ENCODE results near the gene ARPC5L. TPM values are rescaled to one million over a fixed set of nuclear protein-coding genes. Genes with fewer than 3 reads are reported as not detected.

The ARPC5L gene
- total RNA-seq, 4 donors from 2014 or later, result 19.8 to 29.6 (median 20.4) TPM

DNA sequence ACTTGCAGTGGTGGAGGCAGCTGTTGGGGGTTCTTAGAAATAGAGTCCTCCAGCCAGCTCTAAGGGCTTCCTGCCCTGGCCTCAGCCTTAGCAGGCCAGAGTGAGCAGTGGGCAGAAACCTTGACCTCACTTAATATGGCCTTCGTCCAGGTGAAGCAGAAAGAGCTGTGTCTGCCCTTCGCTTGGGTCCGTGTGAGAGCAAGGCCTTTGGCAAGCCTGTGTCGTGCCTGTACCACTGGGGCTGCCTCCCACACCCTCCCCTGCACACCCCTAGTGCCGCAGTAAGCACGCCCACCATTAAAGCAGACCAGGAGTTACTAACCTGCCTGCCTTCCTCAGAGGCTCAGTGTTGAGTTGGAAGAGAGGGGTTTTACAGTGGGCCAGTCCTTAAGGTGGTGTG lies 13.6 kb downstream of the ARPC5L start:
- Histone ChIP-seq H3K36me3 (peaks cover 45 to 46% of the 10 kb centered on the region in 2 donors), H3K9me3 (no peaks in the 10 kb centered on the region), H3K4me1 (peaks cover 16 to 29% of the 10 kb centered on the region in 2 donors), H3K27ac (no peak overlapping the region), H3K4me3 (replicated peaks in 1 of 3) (no peak overlapping the region), H3K27me3 (no peaks in the 10 kb centered on the region)
- no peak for DNase-seq
- no peak for TF ChIP-seq POLR2A (IDR thresholded peaks at IDR 0.05)
- TF ChIP-seq, protein P1, sequence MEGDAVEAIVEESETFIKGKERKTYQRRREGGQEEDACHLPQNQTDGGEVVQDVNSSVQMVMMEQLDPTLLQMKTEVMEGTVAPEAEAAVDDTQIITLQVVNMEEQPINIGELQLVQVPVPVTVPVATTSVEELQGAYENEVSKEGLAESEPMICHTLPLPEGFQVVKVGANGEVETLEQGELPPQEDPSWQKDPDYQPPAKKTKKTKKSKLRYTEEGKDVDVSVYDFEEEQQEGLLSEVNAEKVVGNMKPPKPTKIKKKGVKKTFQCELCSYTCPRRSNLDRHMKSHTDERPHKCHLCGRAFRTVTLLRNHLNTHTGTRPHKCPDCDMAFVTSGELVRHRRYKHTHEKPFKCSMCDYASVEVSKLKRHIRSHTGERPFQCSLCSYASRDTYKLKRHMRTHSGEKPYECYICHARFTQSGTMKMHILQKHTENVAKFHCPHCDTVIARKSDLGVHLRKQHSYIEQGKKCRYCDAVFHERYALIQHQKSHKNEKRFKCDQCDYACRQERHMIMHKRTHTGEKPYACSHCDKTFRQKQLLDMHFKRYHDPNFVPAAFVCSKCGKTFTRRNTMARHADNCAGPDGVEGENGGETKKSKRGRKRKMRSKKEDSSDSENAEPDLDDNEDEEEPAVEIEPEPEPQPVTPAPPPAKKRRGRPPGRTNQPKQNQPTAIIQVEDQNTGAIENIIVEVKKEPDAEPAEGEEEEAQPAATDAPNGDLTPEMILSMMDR (IDR thresholded peaks at IDR 0.05), result no peak
- intact Hi-C loops (cut with DNase I), result loop anchor here (10.0 kb wide), 1 partner anchor 269 kb away; the partner anchor contains the start of gene SCAI
- 98 to 100% methylated on average over 5 to 6 of the region's 6 CpGs for WGBS, 2 donors

GRCh38 chr9:124877021-124877782 lies 15.3 kb downstream of the ARPC5L start:
- H3K9me3 ChIP-seq, result no peaks in the 10 kb centered on the region
- TF ChIP-seq, protein P1 (IDR thresholded peaks at IDR 0.05), result no peak
- TF ChIP-seq POLR2A (IDR thresholded peaks at IDR 0.05), result no peak
- H3K4me1 ChIP-seq, result peaks cover 9 to 15% of the 10 kb centered on the region in 2 donors
- 89 to 90% methylated on average over 14 of the region's 14 CpGs for WGBS, 2 donors
- peaks cover 54 to 55% of the 10 kb centered on the region in 2 donors for H3K36me3 ChIP-seq
- no peak overlapping the region for H3K27ac ChIP-seq
- no peak overlapping the region for H3K4me3 ChIP-seq (replicated peaks in 1 of 3)
- no peaks in the 10 kb centered on the region for H3K27me3 ChIP-seq
- DNase-seq, result no peak
- intact Hi-C loops (cut with DNase I), result loop anchor here (10.0 kb wide), 1 partner anchor 268 kb away; the partner anchor contains the start of gene SCAI

GRCh38 chr9:124878021-124878420 lies 16.1 kb downstream of the ARPC5L start:
- WGBS, 2 donors, result 81 to 86% methylated on average over 1 of the region's 1 CpG
- DNase-seq, result no peak
- Histone ChIP-seq H3K9me3 (no peaks in the 10 kb centered on the region), H3K36me3 (peaks cover 56 to 58% of the 10 kb centered on the region in 2 donors), H3K27me3 (no peaks in the 10 kb centered on the region), H3K27ac (no peak overlapping the region), H3K4me3 (replicated peaks in 1 of 3) (no peak overlapping the region), H3K4me1 (peaks cover 1 to 7% of the 10 kb centered on the region in 2 donors)
- no peak for TF ChIP-seq POLR2A (IDR thresholded peaks at IDR 0.05)
- TF ChIP-seq, protein P1 (IDR thresholded peaks at IDR 0.05), result no peak
- intact Hi-C loops (cut with DNase I), result loop anchor here (10.0 kb wide), 1 partner anchor 267 kb away; the partner anchor contains the start of gene SCAI

GRCh38 chr9:124878518-124878917 lies 16.6 kb downstream of the ARPC5L start:
- Histone ChIP-seq H3K9me3 (no peaks in the 10 kb centered on the region), H3K36me3 (peaks cover 56 to 58% of the 10 kb centered on the region in 2 donors), H3K27me3 (no peaks in the 10 kb centered on the region), H3K27ac (no peak overlapping the region), H3K4me3 (replicated peaks in 1 of 3) (no peak overlapping the region), H3K4me1 (peaks cover 0 to 2% of the 10 kb centered on the region in 2 donors)
- intact Hi-C loops (cut with DNase I), result loop anchor here (10.0 kb wide), 1 partner anchor 266 kb away; the partner anchor contains the start of gene SCAI
- no peak for TF ChIP-seq POLR2A (IDR thresholded peaks at IDR 0.05)
- TF ChIP-seq, protein P1 (IDR thresholded peaks at IDR 0.05), result no peak
- no peak for DNase-seq
- 91% methylated on average over 6 of the region's 6 CpGs for whole genome bisulfite sequencing, 2 donors

DNA sequence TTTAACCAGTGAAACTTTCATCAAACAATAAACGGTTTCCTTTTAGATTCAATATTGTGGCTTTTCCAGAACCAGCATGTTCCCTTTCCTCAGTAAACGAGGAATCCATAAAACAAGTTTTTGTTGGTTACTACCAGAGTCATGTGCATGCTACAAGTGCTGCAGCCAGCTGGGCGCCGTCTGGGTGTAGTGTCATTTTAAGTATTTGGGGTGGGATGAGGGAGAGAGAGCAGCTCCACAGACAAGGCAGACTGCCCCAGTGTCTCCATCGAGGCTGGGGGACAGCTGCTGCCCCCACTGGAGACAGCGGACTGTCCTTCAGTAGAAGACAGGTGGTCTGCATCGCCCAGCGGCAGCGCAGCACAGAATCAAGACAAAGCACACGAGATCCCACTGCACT lies 17.3 kb downstream of the ARPC5L start:
- 85 to 89% methylated on average over 10 of the region's 10 CpGs for WGBS, 2 donors
- no peaks in the 10 kb centered on the region for H3K4me1 ChIP-seq
- no peak overlapping the region for H3K4me3 ChIP-seq (replicated peaks in 1 of 3)
- H3K36me3 ChIP-seq, result peaks cover 56 to 58% of the 10 kb centered on the region in 2 donors
- H3K27me3 ChIP-seq, result no peaks in the 10 kb centered on the region
- H3K27ac ChIP-seq, result no peak overlapping the region
- no peak for DNase-seq
- TF ChIP-seq, protein P1 (IDR thresholded peaks at IDR 0.05), result no peak
- no peak for TF ChIP-seq POLR2A (IDR thresholded peaks at IDR 0.05)
- intact Hi-C loops (cut with DNase I), result loop anchor here (10.0 kb wide), 1 partner anchor 266 kb away; the partner anchor contains the start of gene SCAI
- no peaks in the 10 kb centered on the region for H3K9me3 ChIP-seq

Data from thyroid gland (tissue), 4 donors.